GM19452 (cell line): ENCODE results near the gene ST13.
"Not testable (repeated sequence)": the region's sequence is repeated elsewhere in the genome, so short reads cannot be mapped to it uniquely, and the experiment has no call there.

Experiments
- ATAC-seq: cut with Tn5 transposase; IDR thresholded peaks from one replicate; pipeline ENCODE4 v1.9.1; 2021; ENCODE audit not compliant: unreplicated experiment

ST13 gene

DNA sequence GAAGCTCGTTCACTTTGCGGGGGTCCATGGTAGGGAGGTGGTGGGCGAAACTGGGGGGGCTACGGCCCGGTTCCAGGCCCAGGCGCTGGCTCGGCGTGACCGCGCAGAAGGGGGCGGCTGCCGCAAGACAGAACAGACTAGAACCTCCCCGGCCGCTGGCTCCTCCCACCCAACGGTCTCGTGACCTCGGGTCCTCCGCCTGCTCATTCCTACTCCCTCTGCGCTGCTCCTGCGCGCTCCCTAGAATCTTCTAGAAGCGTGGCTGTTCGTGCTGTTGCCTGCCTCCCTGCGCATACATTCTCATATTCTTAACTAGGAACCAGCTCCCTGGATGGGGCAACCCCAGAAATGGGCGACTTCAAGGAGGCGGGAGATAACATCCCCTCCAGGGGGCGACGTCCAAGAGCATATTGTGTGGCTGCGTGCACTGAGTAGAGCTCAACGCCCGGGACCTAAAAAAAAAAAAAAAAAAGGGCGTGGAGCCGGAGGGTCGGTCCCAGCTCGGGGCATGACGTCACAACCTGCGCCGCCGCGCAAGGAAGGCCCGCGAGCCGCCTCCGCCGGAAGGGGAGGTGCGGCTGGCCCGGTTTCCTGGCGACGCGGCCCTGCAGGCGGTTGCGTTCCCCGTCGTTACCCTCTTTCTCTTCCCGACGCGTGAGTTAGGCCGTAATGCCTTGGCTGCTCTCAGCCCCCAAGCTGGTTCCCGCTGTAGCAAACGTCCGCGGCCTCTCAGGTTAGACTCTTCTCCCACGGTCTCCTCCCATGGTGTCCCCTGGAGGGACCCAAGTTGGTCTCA lies at the start of gene ST13, which contains the start of gene XPNPEP3:
TSS of gene ST13 (minus strand) at position 127 of the 796 bp plus-strand sequence. CDS start at position 28, 99 bp downstream.
TSS of gene XPNPEP3 (plus strand) at position 636 of the 796 bp plus-strand sequence. CDS start at position 670, 34 bp downstream.
- peak; percentile 83 for ATAC-seq

DNA sequence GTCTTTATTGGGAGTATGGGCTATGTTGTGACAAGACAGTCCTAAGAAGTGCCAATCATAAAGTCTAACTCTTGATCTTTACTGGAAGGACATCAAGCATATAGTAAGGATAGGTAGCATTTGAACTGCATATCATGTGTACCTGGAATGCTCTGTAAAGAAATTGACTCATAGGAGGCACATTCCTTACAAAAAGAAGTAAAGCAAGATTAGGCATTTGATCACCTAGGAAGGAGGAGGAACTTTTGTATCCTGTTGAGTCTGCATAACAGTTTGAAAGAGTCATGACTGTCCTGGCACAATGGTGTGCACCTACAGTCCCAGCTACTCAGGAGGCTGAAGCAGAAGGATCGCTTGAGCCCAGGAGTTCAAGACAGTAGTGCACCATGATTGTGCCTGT lies 47.7 kb upstream of the ST13 start:
- ATAC-seq = no peak

- no peak for ATAC-seq
These were observed 42.5 kb upstream of the ST13 start for GRCh38 chr22:40898850-40899357.

DNA sequence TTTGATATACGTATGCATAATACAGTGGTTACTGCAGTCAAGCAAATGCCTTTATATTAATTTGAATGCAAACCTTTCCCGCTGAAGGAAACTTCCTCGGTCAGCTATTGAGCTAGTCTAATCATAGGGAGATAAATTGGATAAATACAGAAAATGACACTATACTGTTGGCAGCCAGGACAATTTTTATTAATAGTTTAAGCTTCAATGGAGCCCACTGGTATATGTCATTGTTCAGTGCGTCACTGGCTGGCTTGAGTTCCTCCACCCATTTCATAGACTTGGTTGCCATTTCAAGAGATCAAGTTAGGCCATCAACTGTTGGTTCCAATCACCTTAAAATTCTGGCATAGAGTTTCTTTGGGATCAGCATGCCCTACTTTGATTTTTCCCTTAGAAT lies 38.0 kb upstream of the ST13 start:
- ATAC-seq = no peak

- ATAC-seq = no peak
These were observed 34.4 kb upstream of the ST13 start for GRCh38 chr22:40890881-40891280.

DNA sequence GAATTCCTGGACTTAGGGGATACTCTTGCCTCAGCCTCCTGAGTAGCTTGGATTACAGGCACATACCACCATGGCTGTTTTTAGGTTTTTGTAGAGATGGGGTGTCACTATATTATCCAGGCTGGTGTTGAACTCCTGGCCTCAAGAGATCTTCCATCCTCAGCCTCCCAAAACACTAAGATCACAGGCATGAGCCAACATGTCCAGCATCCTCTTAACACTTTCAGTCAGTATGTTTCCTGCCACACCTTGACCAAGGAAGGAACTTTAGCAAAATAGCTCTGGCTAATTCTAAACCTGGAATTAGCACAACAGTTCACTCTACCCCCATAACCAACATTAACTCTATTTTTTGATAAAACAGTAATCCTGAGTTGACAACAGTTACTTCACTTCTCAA lies 32.7 kb upstream of the ST13 start:
- no peak for ATAC-seq

DNA sequence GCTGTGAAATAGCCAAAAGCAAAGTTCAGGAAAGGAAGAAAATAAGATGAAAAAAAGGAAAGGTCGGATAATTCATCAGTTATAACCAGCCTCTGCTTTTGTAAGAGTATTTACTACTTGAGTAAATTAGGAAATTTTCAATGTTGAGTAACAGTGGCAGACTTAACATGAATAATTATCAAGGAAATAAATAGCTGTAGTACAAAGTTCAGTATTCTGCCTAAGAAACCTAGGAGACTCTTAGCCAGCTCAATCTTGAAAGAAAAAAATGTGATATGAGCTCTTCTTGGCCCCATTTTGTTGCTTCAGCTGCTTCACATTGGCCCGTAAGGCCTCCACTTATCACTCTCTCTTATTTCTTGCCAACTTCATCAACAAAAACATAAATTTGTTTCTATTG lies 22.5 kb upstream of the ST13 start:
- no peak for ATAC-seq

GRCh38 chr22:40877488-40877887 lies 21.0 kb upstream of the ST13 start:
- no peak for ATAC-seq

DNA sequence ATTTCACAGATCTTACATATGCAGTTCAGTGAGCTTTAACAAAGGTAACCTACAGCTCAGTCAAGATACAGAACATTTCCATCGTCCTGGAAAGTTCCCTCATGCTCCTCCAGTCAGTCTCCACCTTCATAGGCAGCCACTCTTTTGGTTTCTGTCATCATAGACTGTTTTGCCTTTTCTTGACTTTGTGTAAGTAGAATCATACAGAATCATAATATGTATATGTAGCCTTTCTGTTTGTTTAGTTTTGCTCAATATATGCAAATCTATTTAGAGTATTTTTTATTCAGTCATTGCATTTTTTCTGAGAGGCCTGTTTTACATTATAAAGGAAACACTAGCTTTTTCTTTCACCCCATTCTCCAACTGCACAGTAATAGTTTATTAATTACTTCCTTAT lies 20.5 kb upstream of the ST13 start:
- no peak for ATAC-seq

DNA sequence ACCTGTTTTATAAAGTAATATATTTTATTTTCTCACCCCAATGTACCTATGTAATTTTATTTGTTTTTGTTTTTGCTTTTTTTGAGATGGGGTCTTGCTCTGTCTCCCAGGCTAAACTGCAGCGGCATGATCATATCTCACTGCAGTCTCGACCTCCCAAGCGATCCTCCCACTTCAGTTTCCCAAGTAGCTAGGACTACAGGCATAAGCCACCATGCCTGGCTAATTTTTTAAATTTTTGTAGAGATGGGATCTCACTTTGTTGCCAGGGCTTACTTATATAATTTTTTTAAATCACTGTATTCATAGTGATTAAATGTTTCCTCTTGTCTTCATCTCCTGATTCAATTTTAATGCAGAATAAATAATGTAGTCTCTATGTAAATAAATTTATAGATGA lies 18.7 kb upstream of the ST13 start:
- no peak for ATAC-seq

DNA sequence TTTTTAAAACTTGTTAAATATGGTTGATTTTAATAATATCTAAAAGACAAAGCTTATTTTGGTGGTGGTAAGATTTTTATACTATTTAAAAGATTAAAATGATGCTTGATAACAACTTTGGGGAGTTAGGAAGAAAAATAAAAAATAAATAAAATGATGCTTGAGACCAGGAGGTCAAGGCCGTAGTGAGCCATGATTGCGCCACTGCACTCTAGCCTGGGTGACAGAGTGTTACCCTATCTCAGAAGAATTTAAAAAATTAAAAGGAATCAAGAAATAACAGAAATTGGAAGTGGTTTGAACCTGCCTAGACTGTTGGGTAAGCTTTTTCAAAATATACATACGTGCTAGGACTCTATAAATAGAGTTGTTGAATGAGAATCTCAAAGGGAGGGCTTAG lies 17.6 kb upstream of the ST13 start:
- ATAC-seq = no peak

- ATAC-seq = not testable (repeated sequence)
These were observed 11.9 kb upstream of the ST13 start for GRCh38 chr22:40868379-40868778.

DNA sequence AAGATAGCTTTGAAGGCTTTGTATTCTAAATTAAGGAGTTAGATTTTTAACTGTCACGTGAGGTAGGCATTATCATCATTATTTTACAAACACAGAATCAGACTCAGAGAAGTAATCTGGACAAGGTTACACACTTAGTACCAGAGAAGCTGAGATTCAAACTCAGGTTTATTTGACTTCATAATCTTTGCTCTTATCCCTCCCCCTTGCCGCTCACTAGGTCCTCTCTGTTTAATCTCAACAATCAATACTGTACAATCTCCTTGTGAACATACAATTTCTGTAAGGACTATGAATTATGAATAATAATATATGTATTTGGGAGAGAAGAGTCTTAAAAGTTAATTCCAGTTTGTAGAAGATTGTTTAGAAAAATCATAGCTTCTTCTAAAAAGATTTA lies 10.7 kb upstream of the ST13 start:
- no peak for ATAC-seq

DNA sequence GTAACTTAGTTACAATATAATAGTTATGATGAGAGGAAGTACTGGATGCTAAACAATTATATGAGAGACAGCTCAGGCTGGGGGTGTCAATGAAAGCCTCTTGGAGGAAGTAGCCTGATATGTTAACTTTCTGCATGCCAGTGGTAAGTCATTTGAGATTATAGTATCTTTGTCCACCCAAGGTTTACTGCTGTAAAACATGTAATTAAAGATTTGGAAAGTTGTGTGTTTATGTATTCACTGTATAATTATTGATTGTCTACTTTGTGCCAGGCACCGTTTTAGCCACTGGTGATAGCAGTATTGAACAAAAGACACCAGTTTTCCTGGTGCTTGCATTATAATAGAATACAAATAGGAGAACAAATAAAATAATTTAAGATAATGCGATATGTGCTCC lies 6.1 kb upstream of the ST13 start:
- ATAC-seq = no peak

GRCh38 chr22:40862013-40862412 lies 5.6 kb upstream of the ST13 start, which contains the start of gene DNAJB7:
TSS of gene DNAJB7 (minus strand) at chr22:40862113. CDS start at chr22:40861994, 119 bp downstream.
- no peak for ATAC-seq

DNA sequence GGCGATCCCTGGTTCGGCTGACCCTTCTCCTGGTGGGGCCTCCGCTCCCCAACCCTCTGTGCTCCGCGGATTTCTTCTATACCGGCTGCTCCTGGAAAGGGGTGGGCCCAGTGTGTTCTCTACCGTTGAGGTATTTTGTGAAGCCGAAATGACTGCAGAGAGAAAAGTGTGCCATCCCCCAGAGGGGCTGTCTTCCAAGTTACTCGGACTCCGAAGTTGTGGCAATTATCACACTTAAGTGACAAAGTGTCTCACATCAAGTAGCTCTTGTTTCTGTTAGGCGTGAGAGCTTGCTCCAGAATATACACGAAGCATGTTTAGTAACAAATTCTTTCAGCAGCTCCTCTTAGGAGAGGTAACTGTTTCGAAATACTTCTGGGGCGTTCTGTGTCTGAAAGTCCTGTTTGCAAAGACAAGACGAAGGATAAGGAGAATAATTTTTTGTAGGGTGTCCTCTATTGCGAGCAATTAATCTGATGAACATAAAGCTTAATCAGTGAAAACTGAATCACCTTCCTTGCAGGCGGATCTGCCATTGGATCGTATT lies 943 bp upstream of the ST13 start:
- no peak for ATAC-seq

DNA sequence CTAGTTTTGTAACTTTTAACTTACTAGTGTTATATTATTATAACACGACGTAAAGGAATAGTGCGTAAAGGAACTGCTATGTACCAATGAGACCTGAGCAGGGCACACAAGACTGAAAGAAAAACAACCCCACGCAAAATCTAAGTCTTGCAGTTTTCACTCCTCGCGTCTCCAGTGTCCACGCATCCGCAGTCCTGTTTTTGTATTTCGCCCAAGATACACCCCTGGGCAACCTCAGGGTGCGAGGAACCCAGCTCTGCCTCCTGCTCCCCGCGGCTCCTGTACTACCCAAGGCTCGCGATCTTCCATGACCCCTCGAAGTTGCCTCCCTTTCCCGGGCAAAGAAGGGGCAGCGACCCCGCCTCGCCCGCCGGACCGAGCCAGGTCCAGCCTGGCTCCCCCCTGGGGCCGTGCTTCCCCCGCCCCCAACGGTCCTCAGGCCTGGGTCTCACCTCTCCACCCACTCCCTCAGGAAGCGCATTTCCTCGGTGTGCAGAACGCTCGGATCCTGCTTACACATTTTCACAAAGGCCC lies 393 bp downstream of the ST13 start:
- peak; percentile 10 for ATAC-seq

DNA sequence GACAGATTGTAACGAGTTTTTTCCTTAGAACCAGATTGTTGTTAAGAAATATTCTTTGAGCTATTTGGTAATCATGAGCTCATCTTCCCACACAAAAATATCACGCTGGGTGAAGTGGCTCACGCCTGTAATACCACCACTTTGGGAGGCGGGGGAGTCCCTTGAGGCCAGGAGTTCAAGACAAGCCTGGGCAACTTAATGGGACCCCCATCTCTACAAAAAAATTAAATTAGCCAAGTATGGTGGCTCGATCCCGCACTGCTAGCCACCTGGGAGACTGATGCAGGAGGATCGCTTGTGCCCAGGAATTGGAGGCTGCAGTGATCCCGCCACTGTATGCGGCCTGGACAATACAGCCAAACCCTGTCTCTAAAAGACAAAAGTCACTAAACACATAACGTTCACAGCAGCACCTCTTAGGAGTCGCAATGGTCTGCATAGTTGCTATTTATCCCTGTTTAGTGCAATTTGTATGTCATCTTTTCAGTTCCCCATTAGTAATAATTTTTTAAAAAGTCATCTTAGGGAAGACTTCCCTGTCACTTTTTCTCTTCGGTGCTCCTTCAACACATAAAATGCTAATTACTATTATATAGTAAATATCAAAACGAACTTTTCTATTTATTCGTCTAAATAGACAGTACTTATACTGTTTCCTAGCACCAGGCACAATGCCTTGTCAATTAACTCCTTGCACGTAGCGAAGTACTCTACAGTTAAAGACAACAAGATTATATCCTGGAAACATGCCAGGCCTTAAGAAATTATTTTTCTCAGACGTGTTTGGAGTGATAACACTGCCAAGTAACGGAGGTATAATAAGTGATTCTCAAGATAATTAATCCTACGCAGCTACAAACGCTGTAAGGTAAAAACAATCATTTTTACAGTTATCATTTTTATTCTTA lies 1.1 kb downstream of the ST13 start:
- ATAC-seq = no peak

- ATAC-seq = no peak
These were observed 2.5 kb downstream of the ST13 start for GRCh38 chr22:40853961-40854360.

DNA sequence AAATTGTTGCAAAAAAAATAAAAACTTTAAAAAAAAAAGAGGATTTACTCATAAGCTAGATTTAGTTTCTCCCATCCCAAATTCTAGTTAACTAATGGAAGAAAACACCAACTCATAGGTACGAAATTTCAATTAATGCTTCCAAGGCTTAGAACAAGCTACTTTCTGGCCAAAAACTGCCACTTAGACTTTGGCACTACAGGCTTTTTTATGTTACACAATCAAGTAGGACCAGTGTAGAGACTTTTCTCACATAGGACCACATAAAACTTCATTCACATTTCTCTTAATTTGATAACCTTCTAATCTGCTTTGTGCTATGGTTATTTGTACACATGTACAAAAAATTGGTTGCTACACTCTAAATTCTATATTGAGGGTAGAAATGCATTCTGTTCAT lies 3.1 kb downstream of the ST13 start:
- ATAC-seq = no peak

- ATAC-seq = not testable (repeated sequence)
These were observed 10.6 kb downstream of the ST13 start for GRCh38 chr22:40845816-40846215.
